Measurements from ENCODE around the gene APOD.
"Not testable (repeated sequence)": the region's sequence is repeated elsewhere in the genome, so short reads cannot be mapped to it uniquely, and the experiment has no call there.

APOD gene

DNA sequence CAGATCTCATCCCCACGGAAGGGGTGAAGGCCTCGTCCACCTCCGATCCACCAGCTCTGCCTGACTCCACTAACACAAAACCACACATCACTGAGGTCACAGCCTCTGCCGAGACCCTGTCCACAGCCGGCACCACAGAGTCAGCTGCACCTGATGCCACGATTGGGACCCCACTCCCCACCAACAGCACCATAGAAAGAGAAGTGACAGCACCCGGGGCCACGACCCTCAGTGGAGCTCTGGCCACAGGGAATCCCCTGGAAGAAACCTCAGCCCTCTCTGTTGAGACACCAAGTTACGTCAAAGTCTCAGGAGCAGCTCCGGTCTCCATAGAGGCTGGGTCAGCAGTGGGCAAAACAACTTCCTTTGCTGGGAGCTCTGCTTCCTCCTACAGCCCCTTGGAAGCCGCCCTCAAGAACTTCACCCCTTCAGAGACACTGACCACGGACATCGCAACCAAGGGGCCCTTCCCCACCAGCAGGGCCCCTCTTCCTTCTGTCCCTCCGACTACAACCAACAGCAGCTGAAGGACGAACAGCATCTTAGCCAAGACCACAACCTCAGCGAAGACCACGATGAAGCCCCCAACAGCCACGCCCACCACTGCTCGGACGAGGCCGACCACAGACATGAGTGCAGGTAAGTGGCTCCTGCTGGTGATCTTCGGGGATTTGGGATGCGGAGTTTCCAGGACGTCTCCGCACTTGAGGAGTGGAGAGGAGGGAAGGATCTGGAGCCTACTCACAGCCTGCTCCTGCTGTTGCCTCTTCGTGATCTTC is 36.0 kb upstream of the APOD start:
- not testable (repeated sequence) for DNase-seq (ENCODE audit: low read depth, low spot score); H3K4me3 ChIP-seq (ENCODE audit: low read length)

DNA sequence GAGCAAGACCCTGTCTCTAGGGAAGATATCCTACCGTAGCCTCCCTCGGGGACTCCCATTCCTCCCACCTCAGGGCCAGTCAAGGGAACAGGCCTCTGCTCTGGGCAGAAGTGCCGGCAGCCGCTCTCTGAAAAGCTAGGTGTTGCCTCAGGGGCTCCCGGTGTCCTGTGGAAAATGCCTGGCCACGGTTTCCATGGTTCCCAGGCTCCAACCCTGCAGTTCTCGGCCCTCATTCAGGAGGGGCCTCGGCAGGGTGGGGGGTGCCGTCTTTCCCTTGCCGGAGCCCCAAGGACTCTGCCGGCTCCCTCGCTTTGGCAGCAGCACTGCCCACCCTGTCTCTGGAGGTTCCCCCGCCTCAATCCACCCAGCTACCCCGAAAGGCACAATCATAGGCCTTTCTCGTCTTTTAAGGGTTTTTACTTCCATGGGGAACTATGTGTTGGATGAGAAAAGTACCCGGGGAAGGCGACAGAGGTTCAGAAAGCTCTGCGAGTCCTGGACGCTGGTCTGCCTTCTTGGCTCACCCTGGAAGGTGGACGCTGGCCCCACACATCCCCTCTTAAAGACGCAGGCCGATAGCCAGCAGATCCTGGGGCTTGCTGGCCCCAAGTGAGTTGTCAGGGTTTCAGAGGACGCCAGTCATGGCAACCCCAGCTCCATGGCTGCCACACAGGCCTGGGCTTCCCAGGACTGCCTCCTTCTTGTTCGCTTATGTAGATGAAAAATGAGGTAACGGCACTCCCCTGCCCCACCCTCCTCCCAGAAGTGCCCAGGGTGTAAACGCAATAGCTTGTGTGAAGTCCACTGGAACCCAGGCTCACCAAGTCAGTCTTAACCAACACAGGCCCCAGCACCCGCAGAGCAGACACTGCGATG is 34.3 kb upstream of the APOD start:
- DNase-seq (ENCODE audit: low read depth, low spot score); H3K4me3 ChIP-seq (ENCODE audit: low read length): not testable (repeated sequence)

- H3K4me3 ChIP-seq (ENCODE audit: low read length); DNase-seq (ENCODE audit: low read depth, low spot score): not testable (repeated sequence)
Observed at GRCh38 chr3:195617134-195617533, 33.4 kb upstream of the APOD start.

- H3K4me3 ChIP-seq (ENCODE audit: low read length): no peak overlapping the region
- DNase-seq (ENCODE audit: low read depth, low spot score): no peak
Observed at GRCh38 chr3:195616681-195617080, 32.9 kb upstream of the APOD start.

- not testable (repeated sequence) for H3K4me3 ChIP-seq (ENCODE audit: low read length); DNase-seq (ENCODE audit: low read depth, low spot score)
Observed at GRCh38 chr3:195615952-195616537, 32.3 kb upstream of the APOD start.

DNA sequence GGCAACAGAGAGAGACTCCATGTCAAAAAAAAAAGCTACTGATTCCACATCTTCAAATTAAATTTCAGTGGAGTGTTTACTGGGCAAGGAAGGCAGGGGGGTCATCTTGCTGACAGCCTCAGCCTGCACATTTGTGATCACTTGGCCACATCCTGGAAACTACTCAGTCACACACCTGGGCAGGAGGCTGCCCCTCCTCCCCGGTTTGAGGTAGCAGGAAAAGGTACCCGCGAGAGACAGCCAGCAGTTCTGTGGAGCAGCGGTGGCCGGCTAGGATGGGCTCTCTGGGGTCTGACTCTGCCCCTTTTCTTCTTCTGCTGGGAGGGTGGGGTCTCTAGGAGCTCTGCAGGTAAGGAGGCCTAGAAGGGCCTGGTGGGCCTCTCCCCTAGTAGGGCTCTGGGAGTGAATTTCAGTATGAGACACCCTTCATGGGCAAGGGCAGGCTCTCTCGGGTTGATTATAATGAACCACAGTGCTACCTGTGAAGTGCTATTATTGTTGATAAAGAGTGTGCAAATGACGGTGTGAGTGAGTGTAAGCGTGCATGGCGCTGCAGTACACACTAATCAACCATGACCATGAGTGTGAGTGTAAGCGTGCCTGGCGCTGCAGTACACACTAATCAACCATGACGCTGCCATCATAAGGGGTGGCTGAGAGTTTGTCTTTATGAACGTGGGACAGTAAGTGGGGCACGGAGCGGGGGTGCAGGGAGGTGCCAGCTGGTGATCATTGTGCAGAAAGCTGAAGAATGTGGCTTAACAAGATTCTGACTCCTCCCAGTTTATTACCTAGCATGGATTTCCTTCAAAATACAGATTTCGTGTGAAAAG is 31.1 kb upstream of the APOD start:
- peak; percentile 7 for DNase-seq (ENCODE audit: low read depth, low spot score)
- not testable (repeated sequence) for H3K4me3 ChIP-seq (ENCODE audit: low read length)

- no peak for DNase-seq (ENCODE audit: low read depth, low spot score)
- no peak overlapping the region for H3K4me3 ChIP-seq (ENCODE audit: low read length)
Observed at GRCh38 chr3:195613468-195614069, 29.8 kb upstream of the APOD start.

GRCh38 chr3:195612075-195612800 is 28.5 kb upstream of the APOD start:
- DNase-seq (ENCODE audit: low read depth, low spot score): no peak

DNA sequence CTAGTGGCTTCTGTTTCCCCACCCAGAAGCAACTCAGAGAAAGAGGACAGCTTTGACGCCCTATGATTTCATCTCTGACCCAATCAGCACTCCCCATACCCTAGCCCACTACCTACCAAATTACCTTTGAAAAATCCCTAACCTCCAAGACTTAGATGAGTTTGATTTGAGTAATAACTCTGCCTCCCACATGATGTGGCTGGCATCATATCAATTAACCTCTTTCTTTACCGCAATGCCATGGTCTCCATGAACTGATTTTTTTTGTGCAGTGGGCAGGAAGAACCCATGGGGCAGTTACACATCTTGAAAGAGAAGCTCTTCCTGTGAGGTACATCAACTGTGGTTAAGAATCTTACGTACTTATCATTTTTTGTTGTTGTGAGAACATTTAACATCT is 25.5 kb upstream of the APOD start:
- DNase-seq (ENCODE audit: low read depth, low spot score): no peak
- no peak overlapping the region for H3K4me3 ChIP-seq (ENCODE audit: low read length)

More at GRCh38 chr3:195612075-195612800, 28.5 kb upstream of the APOD start:
- no peak overlapping the region for H3K4me3 ChIP-seq (ENCODE audit: low read length)

- H3K4me3 ChIP-seq (ENCODE audit: low read length); DNase-seq (ENCODE audit: low read depth, low spot score): not testable (repeated sequence)
Observed at GRCh38 chr3:195601785-195602184, 18.0 kb upstream of the APOD start.

- no peak for DNase-seq (ENCODE audit: low read depth, low spot score)
- no peak overlapping the region for H3K4me3 ChIP-seq (ENCODE audit: low read length)
Observed at GRCh38 chr3:195601382-195601781, 17.6 kb upstream of the APOD start.

DNA sequence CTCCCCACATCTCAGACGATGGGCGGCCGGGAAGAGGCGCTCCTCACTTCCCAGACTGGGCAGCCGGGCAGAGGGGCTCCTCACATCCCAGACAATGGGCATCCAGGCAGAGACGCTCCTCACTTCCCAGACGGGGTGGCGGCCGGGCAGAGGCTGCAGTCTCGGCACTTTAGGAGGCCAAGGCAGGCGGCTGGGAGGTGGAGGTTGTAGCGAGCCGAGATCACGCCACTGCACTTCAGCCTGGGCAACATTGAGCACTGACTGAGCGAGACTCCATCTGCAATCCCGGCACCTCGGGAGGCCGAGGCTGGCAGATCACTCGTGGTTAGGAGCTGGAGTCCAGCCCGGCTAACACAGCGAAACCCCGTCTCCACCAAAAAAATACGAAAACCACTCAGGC is 16.2 kb upstream of the APOD start:
- H3K4me3 ChIP-seq (ENCODE audit: low read length); DNase-seq (ENCODE audit: low read depth, low spot score): not testable (repeated sequence)

DNA sequence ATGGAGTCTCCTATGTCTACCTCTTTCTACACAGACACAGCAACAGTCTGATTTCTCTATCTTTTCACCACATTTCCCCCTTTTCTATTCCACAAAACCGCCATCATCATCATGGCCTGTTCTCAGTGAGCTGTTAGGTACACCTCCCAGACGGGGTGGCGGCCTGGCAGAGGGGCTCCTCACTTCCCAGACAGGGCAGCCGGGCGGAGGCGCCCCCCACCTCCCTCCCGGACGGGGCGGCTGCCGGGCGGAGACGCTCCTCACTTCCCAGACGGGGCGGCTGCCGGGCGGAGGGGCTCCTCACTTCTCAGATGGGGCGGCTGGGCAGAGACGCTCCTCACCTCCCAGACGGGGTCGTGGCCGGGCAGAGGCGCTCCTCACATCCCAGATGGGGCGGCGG is 15.8 kb upstream of the APOD start:
- not testable (repeated sequence) for DNase-seq (ENCODE audit: low read depth, low spot score); H3K4me3 ChIP-seq (ENCODE audit: low read length)

DNA sequence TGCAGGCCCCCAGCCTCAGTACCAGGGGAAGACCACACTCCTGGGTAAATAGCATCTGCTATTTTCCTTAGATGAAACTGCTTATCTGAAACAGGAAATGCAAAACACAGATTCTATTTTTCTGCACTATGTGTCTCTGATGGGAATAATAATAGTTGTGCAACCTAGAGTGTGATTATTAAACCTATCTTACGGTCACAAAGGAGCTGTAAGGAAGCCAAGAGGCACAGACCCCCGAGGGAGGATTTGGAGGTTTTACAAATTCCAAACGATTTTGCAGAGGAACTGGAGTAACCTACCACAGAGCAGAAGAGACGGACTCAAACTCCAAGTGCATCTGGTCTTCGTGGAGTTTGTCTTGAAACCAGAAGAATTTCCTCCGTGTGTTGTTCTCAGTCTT is 14.1 kb upstream of the APOD start:
- H3K4me3 ChIP-seq (ENCODE audit: low read length): no peak overlapping the region
- no peak for DNase-seq (ENCODE audit: low read depth, low spot score)

GRCh38 chr3:195597229-195597628 is 13.5 kb upstream of the APOD start:
- no peak for DNase-seq (ENCODE audit: low read depth, low spot score)
- H3K4me3 ChIP-seq (ENCODE audit: low read length): no peak overlapping the region

DNA sequence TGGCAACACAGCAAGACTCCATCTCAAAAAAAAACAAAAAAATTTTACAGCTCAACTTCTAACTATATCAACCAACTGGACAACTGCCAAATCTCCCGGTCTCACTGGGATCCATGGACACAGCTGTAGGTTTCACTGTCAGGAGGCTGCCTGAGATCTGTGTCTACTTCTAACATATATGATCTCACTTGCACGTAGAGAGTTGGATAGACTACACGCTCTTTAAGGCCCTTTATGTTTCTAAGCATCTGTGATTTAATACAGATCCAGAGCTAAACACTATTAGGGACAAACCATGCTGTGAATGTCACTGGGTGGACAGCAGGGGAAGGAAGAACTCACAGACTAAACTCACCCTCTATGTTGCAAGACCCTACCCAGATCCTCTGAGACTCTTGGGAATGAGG is 13.0 kb upstream of the APOD start:
- no peak for DNase-seq (ENCODE audit: low read depth, low spot score)
- H3K4me3 ChIP-seq (ENCODE audit: low read length): no peak overlapping the region

- DNase-seq (ENCODE audit: low read depth, low spot score): no peak
- no peak overlapping the region for H3K4me3 ChIP-seq (ENCODE audit: low read length)
Observed at GRCh38 chr3:195595785-195596531, 12.2 kb upstream of the APOD start.

Data from Jurkat, Clone E6-1 (cell line).